Activated CD4-positive, CD25-positive, alpha-beta regulatory T cell treated with anti-CD3 and anti-CD28 coated beads, Interleukin-2, amount 50 U/mL, for 16 hours (primary cell): ENCODE measurements around the gene LIG3.
"Not testable (repeated sequence)": the region's sequence is repeated elsewhere in the genome, so short reads cannot be mapped to it uniquely, and the experiment has no call there.

Experiments
- DNase-seq: peaks from one replicate; pipeline ENCODE4 v3.0.0-alpha.2; 2020; ENCODE audit warnings: low read depth, low spot score

LIG3 gene

GRCh38 chr17:34999456-34999855 is 19.1 kb downstream of the LIG3 start:
- DNase-seq, result no peak

DNA sequence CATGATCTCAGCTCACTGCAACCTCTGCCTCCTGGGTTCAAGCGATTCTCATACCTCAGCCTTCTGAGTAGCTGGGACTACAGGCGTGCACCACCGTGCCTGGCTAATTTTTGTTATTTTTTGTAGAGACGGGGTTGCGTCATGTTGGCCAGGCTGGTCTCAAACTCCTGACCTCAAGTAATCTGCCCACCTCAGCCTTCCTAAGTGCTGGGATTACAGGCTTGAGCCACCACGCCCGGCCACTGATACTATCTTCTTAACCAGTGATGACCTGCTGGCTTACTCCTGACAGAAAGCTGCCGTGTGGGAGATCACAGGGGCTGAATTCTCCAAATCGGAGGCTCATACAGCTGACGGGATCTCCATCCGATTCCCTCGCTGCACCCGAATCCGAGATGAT is 20.7 kb downstream of the LIG3 start:
- not testable (repeated sequence) for DNase-seq

DNA sequence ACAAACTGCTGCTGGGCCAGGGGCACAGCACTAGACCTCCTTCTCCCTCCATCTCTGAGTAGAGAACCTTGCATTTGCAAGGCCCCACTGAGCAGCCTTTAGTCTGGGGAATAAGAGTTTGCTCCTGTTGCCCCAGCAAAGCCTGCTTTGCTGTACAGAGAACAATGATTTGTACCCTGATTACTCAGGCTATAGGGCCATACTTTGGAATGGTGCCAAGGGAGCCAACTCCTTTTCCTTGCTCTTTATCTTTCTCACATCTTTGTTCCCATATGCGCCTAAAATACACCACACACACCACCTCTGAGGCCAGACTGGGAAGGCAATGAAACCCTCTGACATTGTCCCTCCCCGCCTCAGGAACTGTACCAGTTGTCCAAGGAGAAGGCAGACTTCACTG is 21.2 kb downstream of the LIG3 start:
- DNase-seq, result no peak

- DNase-seq, result no peak
These were observed 22.7 kb downstream of the LIG3 start for GRCh38 chr17:35002876-35003551.

GRCh38 chr17:35003778-35004177 is 23.5 kb downstream of the LIG3 start:
- DNase-seq, result no peak

- no peak for DNase-seq
These were observed 26.0 kb downstream of the LIG3 start for GRCh38 chr17:35006345-35006744.

DNA sequence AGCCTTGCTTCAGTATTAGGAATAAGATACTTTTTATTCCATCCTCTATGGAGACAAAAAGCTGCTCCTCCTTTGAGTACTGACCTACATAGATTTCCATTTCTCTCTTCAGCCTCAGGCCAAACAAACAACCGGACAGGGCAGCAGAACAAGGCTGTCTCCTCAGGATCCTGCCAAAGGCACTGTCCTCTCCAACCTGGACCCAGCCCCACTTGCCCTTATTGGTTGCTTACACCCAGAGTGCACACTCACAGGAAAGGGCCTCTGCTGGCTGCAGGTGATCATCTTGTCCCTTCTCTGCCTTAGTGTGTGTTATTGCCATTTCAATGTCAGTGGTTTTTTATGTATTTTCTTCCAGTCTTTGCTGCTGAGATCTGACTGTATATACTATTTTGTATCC is 26.6 kb downstream of the LIG3 start:
- no peak for DNase-seq

DNA sequence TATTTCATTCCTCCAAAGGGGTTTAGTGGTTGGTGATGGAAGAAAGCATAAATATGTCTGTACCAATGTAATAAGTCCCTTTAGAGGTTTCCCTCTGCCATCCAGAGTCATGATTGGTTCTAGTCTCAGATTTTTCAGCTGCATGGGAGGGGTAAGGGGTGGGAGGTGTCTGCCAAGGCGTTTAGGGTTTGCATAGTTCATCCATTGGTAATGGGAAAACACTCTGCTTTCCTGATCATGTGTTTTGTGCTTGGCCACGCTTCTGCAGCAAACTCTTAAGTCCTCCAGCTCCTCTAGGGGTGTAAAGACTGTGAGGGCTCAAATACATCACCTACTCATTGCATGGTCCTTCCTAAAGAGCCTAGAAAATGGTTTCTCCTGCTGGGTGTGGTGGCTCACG is 29.8 kb downstream of the LIG3 start:
- no peak for DNase-seq

GRCh38 chr17:35011671-35012216 is 31.4 kb downstream of the LIG3 start:
- DNase-seq, result no peak

- DNase-seq, result no peak
These were observed 36.1 kb downstream of the LIG3 start for GRCh38 chr17:35016369-35016768.

DNA sequence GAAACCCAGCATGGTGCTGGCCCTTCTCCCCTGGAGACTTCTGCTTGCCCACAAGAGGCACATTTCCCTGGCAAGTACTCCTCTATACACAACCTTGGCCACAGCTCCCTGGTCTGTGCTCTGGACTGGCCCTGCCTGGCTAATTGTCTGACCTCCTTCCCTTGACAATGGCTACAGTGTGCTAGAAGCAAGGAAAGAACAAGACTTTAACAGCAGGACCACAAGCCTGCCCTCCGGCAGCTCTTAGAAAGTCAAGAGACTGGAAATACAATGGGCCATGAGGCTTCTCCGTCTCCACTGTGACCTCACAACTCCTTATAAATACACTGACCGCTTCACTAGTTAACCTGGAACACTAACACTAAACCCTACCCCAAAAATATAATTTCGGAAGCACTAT is 36.7 kb downstream of the LIG3 start:
- DNase-seq, result no peak

DNA sequence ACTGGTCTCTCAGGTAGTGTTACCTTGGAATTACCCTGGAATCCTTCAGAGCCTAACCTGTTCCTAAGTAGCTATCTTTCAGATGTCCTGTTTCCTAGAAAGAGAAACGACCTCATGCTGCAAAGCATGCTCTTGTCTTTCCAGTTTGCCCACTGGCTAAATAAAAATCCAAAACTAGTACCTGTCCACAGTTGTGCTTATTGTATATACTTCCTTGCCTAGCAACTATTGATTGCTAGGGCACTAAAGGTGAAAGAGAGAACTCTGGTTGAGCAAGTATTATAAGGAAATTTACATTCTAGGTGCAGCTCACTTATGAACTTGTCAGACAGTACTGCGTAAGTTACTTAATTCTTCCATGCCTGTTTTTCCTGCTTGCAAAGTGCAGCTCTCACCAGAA is 38.5 kb downstream of the LIG3 start:
- DNase-seq, result no peak

- no peak for DNase-seq
These were observed 39.3 kb downstream of the LIG3 start for GRCh38 chr17:35019386-35020179.

DNA sequence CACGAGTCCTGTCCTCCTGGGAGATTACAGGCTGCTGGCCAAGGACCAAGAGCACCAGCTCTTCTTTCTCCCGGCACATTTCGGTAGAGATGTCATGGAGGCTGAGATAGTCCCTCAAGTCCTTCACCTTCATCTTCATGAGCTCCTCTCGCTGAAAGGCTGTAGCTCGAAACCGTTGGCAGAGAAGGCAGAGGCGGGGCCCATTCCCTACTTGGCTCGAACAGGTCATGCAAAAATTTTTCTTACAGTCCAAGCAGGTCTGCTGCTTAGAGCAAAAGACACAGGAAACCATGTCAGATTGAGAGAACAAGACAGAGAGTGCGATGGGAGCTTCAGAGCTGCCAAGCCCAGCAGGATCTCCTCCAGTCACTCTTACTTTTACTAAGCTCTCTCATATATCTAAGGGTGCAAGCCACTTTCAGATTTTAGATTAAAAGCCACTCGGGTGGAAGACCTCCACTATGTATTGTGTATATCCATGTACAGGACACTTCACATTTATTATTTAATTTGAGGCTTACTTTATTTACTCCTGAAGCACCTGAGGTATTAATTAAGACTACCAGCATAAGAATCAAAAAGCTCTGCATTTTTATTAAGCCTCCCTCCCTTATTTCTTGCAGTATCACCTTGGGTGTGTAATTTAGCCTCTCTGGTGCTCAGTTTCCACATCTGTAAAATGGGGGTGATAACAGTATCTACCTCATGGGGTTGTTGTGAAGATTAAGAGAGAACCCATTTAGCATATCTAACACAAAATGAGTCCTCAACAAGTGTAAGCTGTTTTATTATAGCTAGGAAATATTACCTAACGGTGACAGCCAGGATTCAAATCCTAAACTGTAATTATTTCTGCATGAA is 41.4 kb downstream of the LIG3 start:
- DNase-seq, result no peak

GRCh38 chr17:35022536-35023063 is 42.3 kb downstream of the LIG3 start:
- peak; percentile 37 for DNase-seq

- no peak for DNase-seq
These were observed 43.2 kb downstream of the LIG3 start for GRCh38 chr17:35023538-35023937.

DNA sequence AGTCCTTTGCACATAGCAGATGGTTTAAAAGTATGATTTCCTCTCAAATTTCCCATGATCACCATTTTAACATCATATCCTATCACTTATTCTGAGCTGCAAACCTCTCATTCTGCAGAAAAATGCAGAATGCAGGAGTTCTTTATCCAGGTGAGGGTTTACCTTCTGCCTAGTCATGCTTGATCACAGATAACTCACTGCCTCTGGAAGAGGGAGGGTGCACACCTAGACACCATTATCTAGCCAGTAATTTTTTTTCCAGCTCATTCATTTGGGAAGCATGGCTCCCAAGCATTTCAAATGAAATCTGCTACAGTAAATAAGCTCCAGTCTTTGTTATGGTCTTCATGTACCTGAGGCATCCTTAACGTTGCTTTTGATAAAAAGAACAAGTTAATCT is 45.2 kb downstream of the LIG3 start:
- DNase-seq, result no peak

- not testable (repeated sequence) for DNase-seq
These were observed 47.8 kb downstream of the LIG3 start for GRCh38 chr17:35028097-35028496.

GRCh38 chr17:35028531-35029262 is 48.4 kb downstream of the LIG3 start:
- DNase-seq, result no peak

DNA sequence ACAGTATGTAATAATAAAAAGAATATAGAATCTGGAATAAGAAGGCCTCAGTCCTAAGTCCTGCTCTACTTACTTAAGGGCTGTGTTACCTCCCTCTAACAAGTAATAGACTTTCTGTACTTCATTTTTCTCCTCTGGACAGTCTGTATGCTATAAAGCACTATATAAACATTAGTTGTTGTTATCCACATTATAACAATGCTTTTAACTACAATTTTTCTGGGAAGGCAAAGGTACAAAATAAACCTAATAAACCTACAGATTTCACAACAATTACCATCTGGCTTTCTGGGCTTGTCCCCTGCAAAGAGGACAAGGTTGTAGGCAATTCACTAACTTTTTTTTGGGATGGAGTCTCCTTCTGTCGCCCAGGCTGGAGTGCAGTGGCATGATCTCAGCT is 50.5 kb downstream of the LIG3 start:
- no peak for DNase-seq

DNA sequence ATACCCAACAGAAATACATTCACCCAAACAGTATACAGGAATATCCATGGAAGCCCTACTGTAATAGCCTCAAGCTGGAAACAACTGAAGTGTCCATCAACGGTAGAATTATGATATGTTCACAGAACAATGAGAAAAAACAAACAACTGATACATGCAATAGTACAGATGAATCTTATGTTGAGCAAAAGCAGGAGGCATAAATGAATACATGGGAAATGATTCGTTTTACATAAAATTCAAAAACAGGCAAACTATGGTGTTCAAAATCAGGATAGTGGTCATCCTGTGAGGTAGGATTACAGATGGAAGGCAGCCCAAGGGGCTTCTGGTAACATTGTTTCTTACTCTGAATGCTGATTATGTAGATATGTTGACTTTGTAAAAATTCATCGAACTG is 58.1 kb downstream of the LIG3 start:
- DNase-seq, result no peak
